Activated CD4-positive, CD25-positive, alpha-beta regulatory T cell treated with anti-CD3 and anti-CD28 coated beads, Interleukin-2, amount 50 U/mL, for 72 hours (primary cell): ENCODE data around the gene SLC17A3.

Experiments used
- DNase-seq: peaks from one replicate; pipeline ENCODE4 v3.0.0; 2021

Gene SLC17A3

GRCh38 chr6:25835442-25836283 is 38.4 kb downstream of the SLC17A3 start:
- no peak for DNase-seq

- no peak for DNase-seq
Observed at GRCh38 chr6:25834950-25835349, 39.1 kb downstream of the SLC17A3 start.

- DNase-seq = no peak
Observed at GRCh38 chr6:25833136-25833535, 40.9 kb downstream of the SLC17A3 start.

- DNase-seq = no peak
Observed at GRCh38 chr6:25832670-25833069, 41.4 kb downstream of the SLC17A3 start.

GRCh38 chr6:25832307-25832662 is 41.8 kb downstream of the SLC17A3 start:
- DNase-seq = no peak

GRCh38 chr6:25831532-25832306 is 42.3 kb downstream of the SLC17A3 start, which contains the start of gene SLC17A1:
Gene SLC17A1 (minus strand): TSS chr6:25832052. CDS start chr6:25830557, 1,495 bp downstream.
- no peak for DNase-seq

GRCh38 chr6:25830458-25830857 is 43.6 kb downstream of the SLC17A3 start:
- no peak for DNase-seq

- DNase-seq = no peak
Observed at GRCh38 chr6:25829375-25829774, 44.7 kb downstream of the SLC17A3 start.

GRCh38 chr6:25821341-25821740 is 52.7 kb downstream of the SLC17A3 start:
- DNase-seq = no peak

GRCh38 chr6:25816252-25816651 is 57.8 kb downstream of the SLC17A3 start:
- no peak for DNase-seq

GRCh38 chr6:25815194-25815593 is 58.8 kb downstream of the SLC17A3 start:
- no peak for DNase-seq

GRCh38 chr6:25804804-25805203 is 69.2 kb downstream of the SLC17A3 start:
- DNase-seq = no peak

GRCh38 chr6:25801436-25801835 is 72.6 kb downstream of the SLC17A3 start:
- DNase-seq = no peak
